Neural cell (in vitro differentiated cells): Measurements from ENCODE around the gene NFKBIA. TPM values are rescaled to one million over a fixed set of nuclear protein-coding genes. Genes with fewer than 3 reads are reported as not detected.

ENCODE experiments used
- H2AFZ ChIP-seq: fragments of 200-600, 300-800 bp; sonication (generic), shearing (Covaris generic); 2 replicates; pipeline ENCODE4 v1.6.0; 2014; ENCODE audit warnings: low read depth, mild to moderate bottlenecking, antibody characterized with exemption, low read length, moderate library complexity
- H3F3A ChIP-seq: fragments of 200-600 bp; shearing (Covaris generic); 2 replicates; pipeline ENCODE4 v1.6.1; 2016; ENCODE audit warnings: mild to moderate bottlenecking, moderate library complexity, mixed read lengths, antibody characterized with exemption, low read length; ENCODE audit not compliant: insufficient read depth, poor library complexity, severe bottlenecking
- H3K27ac ChIP-seq: fragments of 200-600, 300-800 bp; sonication (generic), shearing (Covaris generic); 2 replicates; pipeline ENCODE4 v1.5.1; 2014; ENCODE audit warnings: mild to moderate bottlenecking, low read length, moderate library complexity
- H3K27me3 ChIP-seq: fragments of 300-800, 200-600 bp; sonication (generic), shearing (Covaris generic); 2 replicates; pipeline ENCODE4 v1.6.0; 2014; ENCODE audit warnings: mild to moderate bottlenecking, low read depth, low read length, moderate library complexity; ENCODE audit not compliant: insufficient read depth
- H3K36me3 ChIP-seq: fragments of 300-800, 200-600 bp; sonication (generic), shearing (Covaris generic); 2 replicates; pipeline ENCODE4 v1.5.1; 2014; ENCODE audit warnings: mild to moderate bottlenecking, antibody characterized with exemption, low read length, moderate library complexity; ENCODE audit not compliant: insufficient read depth
- H3K4me2 ChIP-seq: fragments of 300-800, 200-600 bp; sonication (generic), shearing (Covaris generic); 2 replicates; pipeline ENCODE4 v1.6.0; 2014; ENCODE audit warnings: mild to moderate bottlenecking, low read length
- H3K4me3 ChIP-seq: fragments of 300-800, 200-600 bp; sonication (generic), shearing (Covaris generic); 2 replicates; pipeline ENCODE4 v1.5.1; 2014; ENCODE audit warnings: mild to moderate bottlenecking, low read length, moderate library complexity
- H3K79me2 ChIP-seq: fragments of 200-600 bp; shearing (Covaris generic); replicated peaks from 2 replicates; pipeline ENCODE4 v1.6.0; 2014; ENCODE audit warnings: mild to moderate bottlenecking, low read length, moderate library complexity; ENCODE audit not compliant: insufficient read depth
- H3K9ac ChIP-seq: fragments of 300-800, 200-600 bp; sonication (generic), shearing (Covaris generic); 2 replicates; pipeline ENCODE4 v1.6.1; 2016; ENCODE audit warnings: mild to moderate bottlenecking, low read length, mixed read lengths
- H3K9me2 ChIP-seq: fragments of 200-600 bp; shearing (Covaris generic); 2 replicates; pipeline ENCODE4 v1.6.1; 2016; ENCODE audit warnings: mild to moderate bottlenecking, low read length, mixed read lengths; ENCODE audit not compliant: insufficient read depth
- H3K9me3 ChIP-seq: fragments of 200-600, 300-800 bp; sonication (generic), shearing (Covaris generic); 2 replicates; pipeline ENCODE4 v1.6.1; 2016; ENCODE audit warnings: mild to moderate bottlenecking, mixed run types, low read length, moderate library complexity, mixed read lengths
- H4K20me1 ChIP-seq: fragments of 200-600 bp; shearing (Covaris generic); 2 replicates; pipeline ENCODE4 v1.6.1; 2016; ENCODE audit warnings: mild to moderate bottlenecking, mixed run types; ENCODE audit not compliant: insufficient read depth
- CTCF ChIP-seq: fragments of 450-650 bp; IDR thresholded peaks from 2 replicates; pipeline ENCODE4 v1.5.1; 2014; ENCODE audit warnings: antibody characterized with exemption, mild to moderate bottlenecking, moderate library complexity; ENCODE audit not compliant: poor library complexity, severe bottlenecking
- EP300 ChIP-seq: fragments of 450-650 bp; conservative IDR thresholded peaks from 2 replicates; pipeline ENCODE4 v1.6.1; 2014; ENCODE audit warnings: antibody characterized with exemption, mild to moderate bottlenecking, moderate library complexity; ENCODE audit not compliant: poor library complexity, severe bottlenecking
- EZH2 ChIP-seq: fragments of 200-600, 300-800 bp; shearing (Covaris generic), sonication (generic); IDR thresholded peaks from 2 replicates; pipeline ENCODE4 v1.6.1; 2014; ENCODE audit warnings: antibody characterized with exemption, low read length, borderline replicate concordance, mild to moderate bottlenecking; ENCODE audit not compliant: insufficient read depth, poor library complexity, severe bottlenecking
- MXI1 ChIP-seq: fragments of 450-650 bp; conservative IDR thresholded peaks from 2 replicates; pipeline ENCODE4 v1.6.1; 2014; ENCODE audit warnings: antibody characterized with exemption, mild to moderate bottlenecking; ENCODE audit not compliant: poor library complexity, severe bottlenecking
- POLR2AphosphoS5 ChIP-seq: IDR thresholded peaks from 2 replicates; pipeline ENCODE4 v1.6.1; 2012
- RAD21 ChIP-seq: fragments of 450-650 bp; conservative IDR thresholded peaks from 2 replicates; pipeline ENCODE4 v1.6.1; 2014; ENCODE audit warnings: antibody characterized with exemption, mild to moderate bottlenecking, moderate library complexity
- REST ChIP-seq: IDR thresholded peaks from 2 replicates; pipeline ENCODE4 v1.6.1; 2012; ENCODE audit warnings: borderline replicate concordance
- SMC3 ChIP-seq: fragments of 450-650 bp; conservative IDR thresholded peaks from 2 replicates; pipeline ENCODE4 v1.6.1; 2014; ENCODE audit warnings: antibody characterized with exemption, mild to moderate bottlenecking, moderate library complexity; ENCODE audit not compliant: poor library complexity
- TAF1 ChIP-seq: IDR thresholded peaks from 2 replicates; pipeline ENCODE4 v1.6.1; 2012; ENCODE audit warnings: low read depth
- polyA plus RNA-seq: library from polyadenylated mRNA; depleted of rRNA; stranded (reverse); fragments of >200 nt; gene quantifications from 2 replicates; pipeline ENCODE4 v1.2.3, GENCODE V29; 2014

Gene NFKBIA
- polyA plus RNA-seq, 1 donor from 2014 or later: 48.8 TPM

GRCh38 chr14:35409595-35409994, 5.0 kb upstream of the NFKBIA start:
- Histone ChIP-seq H3K27me3 (no peaks in the 10 kb centered on the region), H3K9me3 (no peaks in the 10 kb centered on the region), H4K20me1 (no peaks in the 10 kb centered on the region), H3K9ac (no peak overlapping the region), H3K79me2 (no peaks in the 10 kb centered on the region), H3K36me3 (no peaks in the 10 kb centered on the region), H3K27ac (no peak overlapping the region), H2AFZ (no peak overlapping the region), H3K4me2 (no peak overlapping the region), H3F3A (no peaks in the 10 kb centered on the region), H3K4me3 (no peak overlapping the region), H3K9me2 (no peaks in the 10 kb centered on the region)
- TF ChIP-seq TAF1 (no peak), EZH2 (no peak), EP300 (no peak), SMC3 (no peak), MXI1 (no peak), POLR2AphosphoS5 (no peak), RAD21 (no peak), REST (no peak), CTCF (no peak)

- no peaks in the 10 kb centered on the region for H3K36me3 ChIP-seq
- H2AFZ ChIP-seq: no peak overlapping the region
- H3F3A ChIP-seq: no peaks in the 10 kb centered on the region
- H3K9ac ChIP-seq: no peak overlapping the region
- no peak for TF ChIP-seq TAF1
- TF ChIP-seq POLR2AphosphoS5: no peak
- no peak for TF ChIP-seq RAD21
- no peak for TF ChIP-seq SMC3
- no peak for TF ChIP-seq MXI1
- no peak for TF ChIP-seq REST
- TF ChIP-seq EZH2: no peak
- no peak for TF ChIP-seq EP300
- no peak for TF ChIP-seq CTCF
- no peaks in the 10 kb centered on the region for H3K9me3 ChIP-seq
- H3K4me2 ChIP-seq: no peak overlapping the region
- no peaks in the 10 kb centered on the region for H3K9me2 ChIP-seq
- peaks cover 7% of the 10 kb centered on the region for H3K79me2 ChIP-seq
- no peak overlapping the region for H3K27ac ChIP-seq
- no peaks in the 10 kb centered on the region for H4K20me1 ChIP-seq
- H3K4me3 ChIP-seq: no peak overlapping the region
- H3K27me3 ChIP-seq: no peaks in the 10 kb centered on the region
Observed at GRCh38 chr14:35408026-35408425, 3.5 kb upstream of the NFKBIA start.
